HEK293 (cell line): ENCODE measurements around the gene ZFTA.

Experiments
- EGR2 ChIP-seq: fragments of 450-650 bp; formaldehyde crosslinking; IDR thresholded peaks from 2 replicates; pipeline ENCODE4 v1.5.1; 2016; ENCODE audit warnings: low read depth, missing biosample characterization, missing genetic modification characterization
- GLI2 ChIP-seq: fragments of 450-650 bp; formaldehyde crosslinking; IDR thresholded peaks from 2 replicates; pipeline ENCODE4; 2017; ENCODE audit warnings: missing biosample characterization, missing genetic modification characterization, low read depth, borderline replicate concordance
- GLIS1 ChIP-seq: fragments of 450-650 bp; formaldehyde crosslinking; IDR thresholded peaks from 2 replicates; pipeline ENCODE4 v1.5.1; 2016; ENCODE audit warnings: missing biosample characterization, missing genetic modification characterization
- GLIS2 ChIP-seq: fragments of 450-650 bp; formaldehyde crosslinking; IDR thresholded peaks from 2 replicates; pipeline ENCODE4 v1.5.1; 2016; ENCODE audit warnings: missing biosample characterization, missing genetic modification characterization
- IKZF3 ChIP-seq: fragments of 450-650 bp; IDR thresholded peaks from 2 replicates; pipeline ENCODE4 v1.5.0; 2018; ENCODE audit warnings: missing biosample characterization, mild to moderate bottlenecking, missing genetic modification characterization, moderate library complexity
- KLF7 ChIP-seq: fragments of 450-650 bp; formaldehyde crosslinking; IDR thresholded peaks from 2 replicates; pipeline ENCODE4 v1.5.1; 2016; ENCODE audit warnings: missing biosample characterization, missing genetic modification characterization, borderline replicate concordance
- MZF1 ChIP-seq: fragments of 450-650 bp; formaldehyde crosslinking; IDR thresholded peaks from 2 replicates; pipeline ENCODE4 v1.5.1; 2017; ENCODE audit warnings: missing biosample characterization, missing genetic modification characterization, borderline replicate concordance
- PATZ1 ChIP-seq: fragments of 450-650 bp; formaldehyde crosslinking; IDR thresholded peaks from 2 replicates; pipeline ENCODE4 v1.5.1; 2016; ENCODE audit warnings: missing biosample characterization, missing genetic modification characterization
- ZBTB1 ChIP-seq: fragments of 450-650 bp; formaldehyde crosslinking; IDR thresholded peaks from 2 replicates; pipeline ENCODE4 v1.5.1; 2016; ENCODE audit warnings: missing biosample characterization, missing genetic modification characterization
- ZBTB10 ChIP-seq: fragments of 450-650 bp; formaldehyde crosslinking; IDR thresholded peaks from 2 replicates; pipeline ENCODE4 v1.5.1; 2016; ENCODE audit warnings: missing biosample characterization, missing genetic modification characterization
- ZBTB44 ChIP-seq: fragments of 450-650 bp; IDR thresholded peaks from 2 replicates; pipeline ENCODE4 v1.5.1; 2018; ENCODE audit warnings: missing biosample characterization, mild to moderate bottlenecking, missing genetic modification characterization
- ZNF121 ChIP-seq: fragments of 450-650 bp; formaldehyde crosslinking; IDR thresholded peaks from 2 replicates; pipeline ENCODE4 v1.5.1; 2016; ENCODE audit warnings: missing biosample characterization, missing genetic modification characterization
- ZNF140 ChIP-seq: fragments of 450-650 bp; formaldehyde crosslinking; IDR thresholded peaks from 2 replicates; pipeline ENCODE4 v1.5.1; 2016; ENCODE audit warnings: missing biosample characterization, missing genetic modification characterization
- ZNF16 ChIP-seq: fragments of 450-650 bp; formaldehyde crosslinking; IDR thresholded peaks from 2 replicates; pipeline ENCODE4 v1.5.1; 2016; ENCODE audit warnings: low read depth, missing biosample characterization, missing genetic modification characterization
- ZNF223 ChIP-seq: fragments of 450-650 bp; formaldehyde crosslinking; IDR thresholded peaks from 2 replicates; pipeline ENCODE4 v1.5.1; 2016; ENCODE audit warnings: missing biosample characterization, missing genetic modification characterization
- ZNF239 ChIP-seq: fragments of 450-650 bp; formaldehyde crosslinking; IDR thresholded peaks from 2 replicates; pipeline ENCODE4 v1.5.1; 2016; ENCODE audit warnings: missing biosample characterization, missing genetic modification characterization
- ZNF266 ChIP-seq: fragments of 450-650 bp; formaldehyde crosslinking; IDR thresholded peaks from 2 replicates; pipeline ENCODE4 v1.5.1; 2016; ENCODE audit warnings: missing biosample characterization, missing genetic modification characterization, low read depth
- ZNF398 ChIP-seq: fragments of 450-650 bp; formaldehyde crosslinking; IDR thresholded peaks from 2 replicates; pipeline ENCODE4 v1.5.1; 2017; ENCODE audit warnings: missing biosample characterization, missing genetic modification characterization
- ZNF48 ChIP-seq: fragments of 450-650 bp; formaldehyde crosslinking; IDR thresholded peaks from 2 replicates; pipeline ENCODE4 v1.5.1; 2016; ENCODE audit warnings: missing biosample characterization, missing genetic modification characterization
- ZNF514 ChIP-seq: fragments of 450-650 bp; formaldehyde crosslinking; IDR thresholded peaks from 2 replicates; pipeline ENCODE4 v1.5.1; 2016; ENCODE audit warnings: missing biosample characterization, missing genetic modification characterization
- ZNF555 ChIP-seq: fragments of 450-650 bp; formaldehyde crosslinking; conservative IDR thresholded peaks from 2 replicates; pipeline ENCODE4 v1.5.1; 2017; ENCODE audit warnings: missing biosample characterization, mild to moderate bottlenecking, missing genetic modification characterization, inconsistent platforms
- ZNF561 ChIP-seq: fragments of 450-650 bp; IDR thresholded peaks from 2 replicates; pipeline ENCODE4 v1.5.1; 2018; ENCODE audit warnings: missing biosample characterization, missing genetic modification characterization, borderline replicate concordance
- ZNF600 ChIP-seq: fragments of 450-650 bp; formaldehyde crosslinking; IDR thresholded peaks from 2 replicates; pipeline ENCODE4 v1.5.1; 2016; ENCODE audit warnings: missing biosample characterization, missing genetic modification characterization
- ZNF621 ChIP-seq: fragments of 450-650 bp; formaldehyde crosslinking; IDR thresholded peaks from 2 replicates; pipeline ENCODE4 v1.5.1; 2017; ENCODE audit warnings: missing biosample characterization, missing genetic modification characterization
- ZNF701 ChIP-seq: fragments of 450-650 bp; formaldehyde crosslinking; IDR thresholded peaks from 2 replicates; pipeline ENCODE4 v1.5.1; 2016; ENCODE audit warnings: missing biosample characterization, missing genetic modification characterization
- ZSCAN23 ChIP-seq: fragments of 450-650 bp; formaldehyde crosslinking; IDR thresholded peaks from 2 replicates; pipeline ENCODE4 v1.5.1; 2016; ENCODE audit warnings: missing biosample characterization, missing genetic modification characterization

The ZFTA gene

GRCh38 chr11:63764679-63765647 lies 3.6 kb downstream of the ZFTA start (continued):
- TF ChIP-seq ZNF555 (tag by site-specific recombination), result no peak
- no peak for TF ChIP-seq MZF1 (tag by site-specific recombination)
- TF ChIP-seq EGR2 (tag by site-specific recombination), result peak; percentile 94
- no peak for TF ChIP-seq ZNF266 (tag by site-specific recombination)
- no peak for TF ChIP-seq KLF7 (tag by site-specific recombination)
- TF ChIP-seq ZNF223 (tag by site-specific recombination), result no peak
- TF ChIP-seq ZBTB44, result no peak
- no peak for TF ChIP-seq ZNF561 (tag by site-specific recombination)
- TF ChIP-seq ZSCAN23 (tag by site-specific recombination), result no peak
- no peak for TF ChIP-seq GLI2 (tag by site-specific recombination)
- no peak for TF ChIP-seq ZNF514 (tag by site-specific recombination)
- TF ChIP-seq GLIS2 (tag by site-specific recombination), result peak; percentile 22; the same call in 1 of the 2 replicates
- no peak for TF ChIP-seq ZBTB10
- no peak for TF ChIP-seq ZNF239 (tag by site-specific recombination)
- no peak for TF ChIP-seq IKZF3 (tag by site-specific recombination)
- TF ChIP-seq ZNF121 (tag by site-specific recombination), result no peak
- peak; percentile 19; the same call in 1 of the 2 replicates for TF ChIP-seq GLIS1
- no peak for TF ChIP-seq ZBTB1 (tag by site-specific recombination)
- no peak for TF ChIP-seq PATZ1 (tag by site-specific recombination)
- TF ChIP-seq ZNF398 (tag by site-specific recombination), result peak; percentile 66
- TF ChIP-seq ZNF140 (tag by site-specific recombination), result no peak
- no peak for TF ChIP-seq ZNF600
- no peak for TF ChIP-seq ZNF16 (tag by site-specific recombination)
- no peak for TF ChIP-seq ZNF701 (tag by site-specific recombination)
- no peak for TF ChIP-seq ZNF621 (tag by site-specific recombination)
- TF ChIP-seq ZNF48 (tag by site-specific recombination), result no peak
